NB4 (cell line): ENCODE measurements around the gene PTPN4.

Experiments used
- CTCF ChIP-seq: IDR thresholded peaks from one replicate; pipeline ENCODE4 v1.5.1; 2012; ENCODE audit warnings: low read depth, low read length
- MYC ChIP-seq: IDR thresholded peaks from 2 replicates; pipeline ENCODE4 v1.6.1; 2011; ENCODE audit warnings: low read depth, low read length
- POLR2A ChIP-seq: IDR thresholded peaks from 2 replicates; pipeline ENCODE4 v1.6.1; 2011; ENCODE audit warnings: mild to moderate bottlenecking; ENCODE audit not compliant: insufficient read length; ENCODE audit errors: extremely low read depth

- TF ChIP-seq CTCF (no peak), POLR2A (no peak), MYC (no peak)
Measured at GRCh38 chr2:119727493-119727892, 32.2 kb upstream of the PTPN4 start.
